Skin of body (tissue), 2 donors: ENCODE measurements around the gene EBF3. TPM values are rescaled to one million over a fixed set of nuclear protein-coding genes. Genes with fewer than 3 reads are reported as not detected.

Experiments used
- DNase-seq: peaks from one replicate; lab custom pipeline; 2025; lab: John Stamatoyannopoulos, UW
- total RNA-seq: library from RNA; depleted of rRNA; stranded (reverse); fragments of >200 nt; gene quantifications from one replicate; pipeline ENCODE4 v1.2.3, GENCODE V29; 2014

EBF3 gene
- total RNA-seq, 1 donor from 2014 or later, result 19.5 TPM

- DNase-seq, result no peak
Measured at GRCh38 chr10:129839285-129840195, 124.5 kb downstream of the EBF3 start.

DNA sequence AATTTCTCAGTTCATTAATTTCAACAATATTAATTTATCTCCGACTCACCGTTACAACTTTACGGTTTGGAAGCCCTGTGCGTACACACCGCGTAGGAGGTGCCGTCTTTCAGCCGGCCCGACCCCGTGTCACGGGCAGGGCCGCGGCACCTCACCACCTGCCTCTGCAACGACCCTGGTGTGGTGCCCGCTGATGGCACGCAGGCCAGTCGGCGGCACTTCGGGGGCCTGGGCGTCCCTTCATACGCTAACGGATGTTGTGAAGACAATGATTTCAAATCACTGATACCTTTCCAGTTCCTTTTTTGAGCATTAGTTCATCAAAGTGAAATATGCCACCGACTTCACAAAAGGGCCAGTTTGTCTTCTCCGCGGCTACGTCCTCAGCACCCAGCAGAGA, 125.3 kb downstream of the EBF3 start:
- DNase-seq, result no peak

DNA sequence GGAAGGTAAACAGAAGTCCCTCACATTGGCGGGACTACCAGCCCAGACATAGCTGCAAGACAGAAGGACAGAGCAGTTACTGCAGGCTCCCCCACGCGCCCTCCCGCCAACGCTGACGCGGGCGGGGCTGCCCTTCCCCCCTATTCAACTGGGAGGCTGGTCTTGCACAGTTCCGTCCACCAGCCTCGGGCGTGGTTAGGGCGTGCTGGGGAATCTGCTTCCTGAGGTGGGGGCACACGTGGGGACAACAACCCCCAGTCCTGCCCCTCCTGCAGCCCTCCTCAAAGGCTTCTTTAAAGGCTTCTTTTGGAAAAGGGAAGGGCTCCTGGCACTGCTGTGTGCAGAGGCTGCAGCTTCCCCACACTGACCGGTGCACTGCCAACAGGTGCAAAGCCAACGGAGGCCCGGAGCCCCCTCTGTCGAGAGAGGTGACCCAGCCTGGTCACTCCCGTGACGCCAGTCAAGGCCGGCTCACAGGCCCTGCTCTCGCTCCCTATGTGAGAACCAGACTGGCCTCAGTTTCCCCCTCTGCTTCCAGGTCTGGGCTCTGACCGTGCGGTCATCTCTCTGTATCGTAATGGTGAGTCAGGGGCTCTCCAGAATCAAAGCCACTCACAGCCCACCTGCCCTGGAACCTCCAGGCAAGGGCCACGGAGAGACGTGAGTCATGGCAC, 126.0 kb downstream of the EBF3 start:
- DNase-seq, result no peak

- DNase-seq, result no peak
Measured at GRCh38 chr10:129836253-129836652, 127.8 kb downstream of the EBF3 start.

DNA sequence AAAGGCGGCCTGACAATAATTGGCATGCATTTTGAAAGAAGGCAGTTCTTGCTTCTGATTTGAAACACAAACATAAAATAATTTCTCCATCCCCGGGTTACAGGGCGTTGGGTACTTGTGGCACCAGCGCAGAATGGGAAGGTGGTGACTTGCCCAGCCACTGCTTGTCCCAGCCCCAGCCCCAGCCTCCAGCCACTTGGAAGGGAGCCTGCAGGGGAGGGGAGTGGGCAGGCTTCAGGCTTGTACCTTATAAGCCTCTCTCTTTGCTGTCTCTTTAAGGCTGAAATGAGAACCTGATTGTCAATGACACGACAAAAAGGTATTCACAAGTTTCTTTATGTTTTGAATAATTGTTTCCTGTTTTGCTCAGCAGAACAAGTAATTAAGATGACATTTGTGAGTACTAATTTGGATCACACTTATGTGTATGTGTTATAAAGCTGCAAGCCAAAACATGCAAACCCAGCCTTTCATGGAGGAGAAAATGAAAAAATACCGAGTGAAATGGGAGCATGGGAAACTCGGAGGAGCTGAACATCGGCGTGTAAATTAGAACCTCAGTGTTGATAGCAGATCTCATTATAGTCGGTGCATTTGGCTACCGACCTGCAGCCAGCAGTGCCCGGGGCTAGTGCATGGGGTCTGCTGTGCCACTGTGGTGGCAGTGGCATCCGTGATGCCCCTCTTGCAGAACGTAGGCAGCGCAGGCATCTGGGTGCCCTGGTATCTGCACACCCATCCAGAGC, 129.9 kb downstream of the EBF3 start:
- DNase-seq, result no peak

DNA sequence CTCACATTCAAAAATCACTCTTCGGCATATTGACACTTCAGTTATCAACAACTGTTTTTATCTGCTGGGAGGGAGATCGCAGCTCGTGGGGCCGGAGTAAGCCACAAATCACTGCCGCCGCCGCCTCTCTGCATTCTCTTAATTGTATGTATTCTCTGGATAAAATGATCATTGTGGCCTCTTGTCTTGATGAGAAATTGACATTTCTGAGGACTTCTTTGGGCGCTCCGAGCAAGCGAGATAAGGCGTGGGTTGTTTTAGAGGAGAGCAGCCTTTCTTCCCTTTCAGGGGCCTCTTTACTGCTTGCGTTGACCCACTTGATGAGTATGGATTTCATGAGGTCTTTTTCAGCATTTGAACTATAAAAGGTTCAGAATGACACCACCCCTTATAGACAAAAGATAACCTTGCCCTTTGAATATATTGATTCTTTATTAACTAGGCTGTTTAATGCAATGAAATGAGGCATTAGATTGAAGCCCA, 130.6 kb downstream of the EBF3 start:
- DNase-seq, result no peak

DNA sequence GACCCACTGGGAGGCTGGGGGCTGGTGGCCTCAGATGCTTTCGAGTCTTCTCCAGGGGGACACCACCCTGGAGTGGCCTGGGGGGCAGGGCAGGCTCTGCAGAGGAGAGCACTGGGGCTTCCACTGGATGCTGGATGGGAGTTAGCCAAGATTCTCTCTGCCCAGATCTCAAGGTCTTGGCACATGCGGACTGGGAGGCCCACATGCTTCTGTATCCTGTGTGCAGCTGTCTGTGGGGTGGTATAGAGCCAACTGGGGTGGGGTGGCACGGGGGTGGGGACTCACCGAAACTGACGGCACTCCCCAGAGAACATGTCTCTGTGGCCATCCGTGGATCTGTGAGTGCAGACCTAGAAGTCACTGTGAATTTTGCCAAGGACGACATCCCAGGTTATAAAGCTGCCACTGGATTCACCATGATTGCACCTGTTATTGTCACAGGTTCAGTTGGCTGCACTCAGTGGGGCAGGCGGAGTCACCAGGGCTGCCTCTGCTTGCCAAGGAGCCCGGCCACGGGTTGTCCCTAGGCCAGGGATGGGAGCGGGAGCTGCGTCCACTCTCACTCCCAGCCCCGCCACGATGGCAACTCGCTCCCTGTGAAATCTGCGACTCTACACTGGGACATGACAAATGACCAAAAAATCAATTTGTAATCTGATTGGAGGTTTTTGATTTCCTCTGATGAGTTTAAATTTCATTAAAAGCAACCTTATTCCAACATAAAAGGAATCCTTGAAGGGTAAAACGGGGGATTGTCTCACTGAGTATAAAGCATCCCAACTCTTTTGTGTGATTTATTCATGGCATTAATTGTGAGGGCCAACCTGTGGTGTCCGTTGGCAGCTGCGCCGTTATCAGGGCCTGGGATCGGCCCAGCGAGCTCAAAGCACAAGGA, 131.3 kb downstream of the EBF3 start:
- DNase-seq, result no peak

DNA sequence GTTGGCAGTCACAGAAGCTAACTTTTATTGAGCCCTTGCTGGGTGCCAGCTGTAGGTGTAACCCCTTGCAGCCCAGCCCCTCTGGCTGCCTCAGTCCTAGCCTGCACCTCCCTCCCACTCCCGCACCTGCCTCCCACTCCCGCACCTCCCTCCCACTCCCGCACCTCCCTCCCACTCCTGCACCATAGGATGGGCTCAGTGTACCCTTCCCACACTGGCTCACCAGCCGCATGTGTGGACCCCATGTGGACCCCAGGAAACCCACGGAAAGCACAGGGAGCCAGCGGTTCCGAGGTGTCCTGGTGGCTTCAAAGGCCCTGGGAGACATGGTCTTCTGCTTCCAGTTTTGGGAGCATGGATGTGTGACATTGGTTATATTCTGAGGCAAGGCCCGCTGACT, 132.9 kb downstream of the EBF3 start:
- no peak for DNase-seq

GRCh38 chr10:129825826-129826225, 138.2 kb downstream of the EBF3 start:
- DNase-seq, result no peak

GRCh38 chr10:129825221-129825620, 138.9 kb downstream of the EBF3 start:
- DNase-seq, result no peak

GRCh38 chr10:129820451-129820850, 143.6 kb downstream of the EBF3 start:
- DNase-seq, result no peak

DNA sequence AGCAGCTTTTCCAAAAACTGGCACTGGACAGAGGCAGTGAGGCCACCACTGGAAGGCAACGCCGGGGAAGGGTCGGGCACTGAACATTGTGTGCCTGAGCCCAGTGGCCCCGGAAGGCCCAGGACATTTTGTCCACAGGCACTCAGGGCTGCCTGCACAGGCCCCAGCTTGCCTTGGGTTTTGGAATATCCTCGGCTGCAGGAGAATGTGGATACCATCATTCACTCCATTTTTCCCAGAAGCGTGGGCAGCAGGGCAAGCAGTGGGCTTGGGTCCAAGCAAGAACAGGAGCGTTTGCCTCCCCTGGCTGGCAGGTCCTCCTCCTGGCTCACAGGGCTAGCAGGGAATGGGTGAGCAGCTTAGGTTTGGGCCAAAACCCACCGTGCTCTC, 147.4 kb downstream of the EBF3 start:
- DNase-seq, result no peak

- no peak for DNase-seq
Measured at GRCh38 chr10:129815898-129816655, 148.0 kb downstream of the EBF3 start.

DNA sequence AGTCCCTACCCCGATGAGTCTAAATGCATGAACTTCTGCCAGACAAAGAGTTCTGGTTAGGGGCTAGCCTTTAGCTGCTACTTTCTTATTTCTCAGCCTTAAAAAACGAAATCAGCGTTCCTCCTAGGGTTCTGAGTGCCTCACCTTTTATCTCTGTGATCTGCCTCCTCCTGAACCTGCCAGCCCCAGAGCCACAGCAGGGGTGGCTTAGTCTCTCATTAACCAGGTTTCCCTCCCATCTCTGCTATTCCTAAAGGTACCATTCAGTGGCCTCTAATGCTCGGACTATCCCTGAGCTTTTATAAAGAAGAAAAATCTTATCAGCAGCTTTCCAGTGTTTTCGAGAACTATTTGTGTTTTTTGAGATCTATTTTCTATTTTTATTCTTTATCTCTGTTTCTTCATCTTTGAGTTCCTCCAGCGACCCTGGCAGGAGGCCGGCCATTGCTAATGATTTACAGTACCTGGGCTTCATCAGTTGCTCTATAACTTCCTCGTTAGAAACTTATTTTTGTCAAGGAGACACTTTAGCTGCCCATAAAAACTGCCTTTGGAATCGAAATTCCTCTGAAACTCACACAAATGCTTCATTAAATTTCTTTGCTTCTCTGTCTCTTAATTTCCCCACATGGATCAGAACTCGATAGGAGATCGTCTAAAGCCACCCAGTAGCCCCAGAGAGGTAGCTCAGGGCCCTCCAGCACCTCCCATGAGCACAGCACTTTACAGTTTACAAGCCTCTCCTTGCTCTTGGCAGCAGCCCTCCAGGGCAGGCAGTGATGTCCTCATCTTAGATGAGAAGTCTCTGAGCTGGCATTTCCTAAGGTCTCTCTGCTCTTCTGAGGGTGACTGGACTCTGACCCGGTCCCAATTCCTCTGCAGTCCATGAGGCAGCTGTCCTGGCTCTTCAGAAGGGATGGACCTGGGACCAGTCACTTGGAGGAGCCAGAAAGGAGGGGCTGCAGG, 149.1 kb downstream of the EBF3 start:
- no peak for DNase-seq

DNA sequence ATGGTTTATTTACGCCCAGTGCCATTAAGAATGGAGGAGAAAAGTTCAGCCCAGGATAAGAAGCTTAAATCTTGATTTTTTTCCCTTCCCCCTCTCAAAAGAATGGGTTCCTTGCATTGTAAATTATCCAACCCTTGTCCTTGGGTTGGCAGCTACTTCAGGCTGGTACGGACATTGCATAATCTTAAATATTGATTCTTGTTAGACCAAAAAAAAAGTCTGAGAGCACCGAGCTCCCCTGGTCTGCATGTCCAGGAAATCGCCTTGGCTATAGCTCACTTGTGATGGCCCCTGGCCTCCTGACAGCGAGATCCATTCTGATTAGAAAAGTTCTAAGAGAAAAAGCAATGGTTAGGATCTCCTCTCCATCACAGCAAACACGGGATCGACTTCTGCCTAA, 151.7 kb downstream of the EBF3 start:
- DNase-seq, result no peak

DNA sequence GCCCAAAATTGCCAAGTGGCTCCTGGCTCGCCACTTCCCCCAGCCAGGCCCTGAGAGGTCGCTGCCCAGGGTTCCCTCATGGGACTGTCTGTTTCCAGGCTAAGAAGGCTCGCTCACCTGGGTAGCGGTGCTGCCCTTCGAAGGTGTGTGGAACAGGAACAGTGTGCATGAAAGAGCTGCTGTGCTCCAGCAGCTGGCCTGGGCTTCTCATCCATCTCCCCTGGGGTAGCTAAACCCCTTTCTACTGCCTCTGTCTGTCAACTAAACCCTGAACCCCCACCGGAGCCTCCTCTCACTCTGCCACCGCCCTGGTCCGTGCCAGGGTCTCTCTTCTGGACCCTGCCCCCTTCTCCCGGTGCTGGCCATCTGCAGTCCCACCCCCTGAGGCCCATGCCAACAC, 152.9 kb downstream of the EBF3 start:
- no peak for DNase-seq

GRCh38 chr10:129809841-129810240, 154.2 kb downstream of the EBF3 start:
- no peak for DNase-seq

- no peak for DNase-seq
Measured at GRCh38 chr10:129809431-129809830, 154.6 kb downstream of the EBF3 start.
